Ovary (tissue), 3 donors: Measurements from ENCODE around the gene SOCS4.

ENCODE experiments used
- CTCF ChIP-seq, 3 donors: fragments of 450-650 bp in 2 of 3; fragments of 200-600 bp in 1 of 3; IDR thresholded peaks; one replicate each; pipeline versions ENCODE4 v1.5.1 to v1.8.0; 2016 to 2022; ENCODE audit warnings: antibody characterized with exemption in 3 of 3, mild to moderate bottlenecking in 1 of 3
- EP300 ChIP-seq: sonication (generic); formaldehyde crosslinking; IDR thresholded peaks from one replicate; pipeline ENCODE4 v1.6.1; 2017; ENCODE audit warnings: antibody characterized with exemption
- POLR2A ChIP-seq: fragments of 450-650 bp; IDR thresholded peaks from one replicate; pipeline ENCODE4 v1.6.1; 2017; ENCODE audit warnings: antibody characterized with exemption, mild to moderate bottlenecking, moderate library complexity
- donor health status: DM: no; HTN: no; CAD: no.

DNA sequence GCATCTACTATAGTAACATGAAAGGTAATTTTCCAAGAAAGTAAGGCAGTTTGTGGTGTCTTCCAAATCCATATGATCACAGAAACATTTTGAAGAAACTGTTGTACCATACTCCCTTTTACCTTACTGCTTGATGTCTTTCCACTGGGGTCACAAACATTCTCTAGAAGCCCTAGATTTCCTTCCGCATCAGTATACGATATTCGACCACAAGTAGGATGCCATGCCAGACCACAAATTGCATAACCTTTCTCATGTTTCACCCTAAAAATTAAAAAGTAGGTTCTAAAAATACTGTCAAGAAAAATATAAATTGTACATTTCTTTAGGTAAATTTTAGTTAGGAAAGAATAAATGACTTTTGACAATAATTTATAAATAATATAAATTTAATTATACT, 26.7 kb upstream of the SOCS4 start:
- no peak for TF ChIP-seq CTCF (IDR thresholded peaks at IDR 0.05)
- no peak for TF ChIP-seq POLR2A
- no peak for TF ChIP-seq EP300
